SJSA1 (cell line): ENCODE results near the gene PANK2. TPM values are rescaled to one million over a fixed set of nuclear protein-coding genes. Genes with fewer than 3 reads are reported as not detected.
"Not testable (repeated sequence)": the region's sequence is repeated elsewhere in the genome, so short reads cannot be mapped to it uniquely, and the experiment has no call there.

ENCODE experiments used
- DNase-seq, 2 experiments: peaks; one replicate each; pipeline ENCODE4 v3.0.0-alpha.2; 2015 to 2020; ENCODE audit warnings: low spot score in 2 of 2, low read depth in 1 of 2
- H3K27ac ChIP-seq: fragments of 250-450 bp; sonication (Bioruptor Pico); 2 replicates; pipeline ENCODE4 v1.5.1; 2020; ENCODE audit warnings: mild to moderate bottlenecking, moderate library complexity
- H3K27me3 ChIP-seq: fragments of 250-450 bp; sonication (Bioruptor Pico); replicated peaks from 2 replicates; pipeline ENCODE4 v1.5.1; 2020; ENCODE audit warnings: mild to moderate bottlenecking, moderate library complexity
- H3K36me3 ChIP-seq: fragments of 250-450 bp; sonication (Bioruptor Pico); 2 replicates; pipeline ENCODE4 v1.5.1; 2020; ENCODE audit warnings: mild to moderate bottlenecking
- H3K4me1 ChIP-seq: fragments of 250-450 bp; sonication (Bioruptor Pico); replicated peaks from 2 replicates; pipeline ENCODE4 v1.6.1; 2021; ENCODE audit warnings: mild to moderate bottlenecking
- H3K4me3 ChIP-seq: fragments of 250-450 bp; sonication (Bioruptor Pico); 2 replicates; pipeline ENCODE4 v1.5.1; 2020; ENCODE audit warnings: mild to moderate bottlenecking
- H3K9me3 ChIP-seq: fragments of 250-450 bp; sonication (Bioruptor Pico); replicated peaks from 2 replicates; pipeline ENCODE4 v1.5.1; 2020; ENCODE audit warnings: mild to moderate bottlenecking
- total RNA-seq: library from RNA; depleted of rRNA; stranded (reverse); fragments of >200 nt; shearing (Covaris generic); gene quantifications from 2 replicates; pipeline ENCODE4 v1.2.3, GENCODE V29; 2014

Gene PANK2
- total RNA-seq, 1 experiment from 2014 or later, result 70.6 TPM

DNA sequence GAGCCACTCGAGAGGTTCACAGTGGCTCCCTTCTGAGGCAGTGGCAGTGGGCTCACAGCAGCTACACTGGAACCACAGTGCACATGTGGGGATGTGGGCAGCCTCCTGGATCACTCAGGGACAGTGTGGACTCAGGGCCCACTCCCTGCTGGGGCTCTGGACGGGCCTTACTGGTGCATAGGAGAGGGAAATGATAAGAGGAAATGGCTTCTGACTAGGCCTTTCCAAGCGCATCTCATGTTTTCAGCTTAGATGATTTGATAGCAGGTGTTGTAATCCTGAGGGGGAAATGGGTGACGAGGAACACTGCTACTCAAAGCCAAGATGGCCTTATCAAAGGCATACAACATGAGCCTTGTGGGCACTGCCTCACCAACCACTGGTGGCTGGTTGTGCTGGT is 44.0 kb downstream of the PANK2 start:
- Histone ChIP-seq H3K27me3 (no peaks in the 10 kb centered on the region), H3K36me3 (peaks cover 11% of the 10 kb centered on the region), H3K4me3 (no peak overlapping the region), H3K4me1 (peaks cover 8% of the 10 kb centered on the region), H3K9me3 (no peaks in the 10 kb centered on the region), H3K27ac (no peak overlapping the region)
- no peak for DNase-seq

DNA sequence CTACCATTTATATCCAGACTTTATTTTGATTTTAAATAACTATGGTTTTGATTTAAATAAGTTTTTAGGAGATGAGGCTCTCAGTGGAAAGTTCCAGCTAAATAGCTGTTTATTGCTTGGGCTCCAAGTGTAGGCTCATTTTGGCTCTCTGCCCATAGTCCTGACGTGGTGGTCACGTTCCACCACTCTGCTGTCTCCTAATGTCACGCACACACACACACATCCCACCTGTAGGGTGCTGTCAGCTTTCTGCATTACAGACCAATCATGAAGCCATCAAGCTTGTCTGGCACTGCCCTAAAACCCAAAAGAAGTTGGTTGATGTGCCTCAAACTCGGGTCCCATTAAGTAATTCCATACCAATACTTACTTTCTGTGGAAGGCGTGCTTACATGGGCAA is 45.4 kb downstream of the PANK2 start:
- Histone ChIP-seq H3K4me3 (no peak overlapping the region), H3K27ac (no peak overlapping the region), H3K9me3 (no peaks in the 10 kb centered on the region), H3K36me3 (peaks cover 11% of the 10 kb centered on the region), H3K4me1 (peaks cover 8% of the 10 kb centered on the region), H3K27me3 (no peaks in the 10 kb centered on the region)
- no peak for DNase-seq

DNA sequence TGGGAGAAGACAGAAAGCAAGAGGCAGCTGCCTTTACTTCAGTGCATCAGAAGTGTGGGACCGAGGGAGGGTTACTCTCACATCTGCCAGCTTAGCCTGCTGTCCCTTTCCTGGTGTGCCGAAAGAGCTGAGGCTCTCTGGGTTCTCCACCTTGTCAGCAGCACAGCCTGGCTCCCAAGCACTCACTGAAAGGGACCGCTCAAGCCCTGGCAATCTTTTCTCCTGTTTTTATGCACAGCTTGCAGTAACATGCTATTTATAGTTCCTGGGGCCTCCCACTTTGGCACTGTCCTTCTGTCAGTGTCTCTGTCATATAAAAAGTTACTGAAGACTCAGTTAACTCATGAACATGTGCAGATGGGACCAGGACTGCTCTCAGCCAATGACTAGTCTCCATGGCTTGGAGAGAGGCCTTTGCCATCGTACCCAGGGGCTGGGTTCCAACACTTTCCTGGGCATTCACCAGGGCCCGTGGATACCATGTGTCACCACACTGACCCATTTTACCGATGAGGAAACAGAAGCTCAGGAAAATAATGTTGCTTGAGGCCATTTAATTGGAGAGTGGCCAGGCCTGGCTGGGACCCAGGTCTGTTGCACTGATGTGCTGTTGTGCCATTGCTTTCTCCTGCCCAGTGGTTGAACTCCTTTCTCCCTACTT is 46.2 kb downstream of the PANK2 start:
- no peak for DNase-seq
- no peak overlapping the region for H3K4me3 ChIP-seq
- peaks cover 11% of the 10 kb centered on the region for H3K36me3 ChIP-seq
- no peaks in the 10 kb centered on the region for H3K27me3 ChIP-seq
- peaks cover 8% of the 10 kb centered on the region for H3K4me1 ChIP-seq
- no peaks in the 10 kb centered on the region for H3K9me3 ChIP-seq
- H3K27ac ChIP-seq, result no peak overlapping the region

DNA sequence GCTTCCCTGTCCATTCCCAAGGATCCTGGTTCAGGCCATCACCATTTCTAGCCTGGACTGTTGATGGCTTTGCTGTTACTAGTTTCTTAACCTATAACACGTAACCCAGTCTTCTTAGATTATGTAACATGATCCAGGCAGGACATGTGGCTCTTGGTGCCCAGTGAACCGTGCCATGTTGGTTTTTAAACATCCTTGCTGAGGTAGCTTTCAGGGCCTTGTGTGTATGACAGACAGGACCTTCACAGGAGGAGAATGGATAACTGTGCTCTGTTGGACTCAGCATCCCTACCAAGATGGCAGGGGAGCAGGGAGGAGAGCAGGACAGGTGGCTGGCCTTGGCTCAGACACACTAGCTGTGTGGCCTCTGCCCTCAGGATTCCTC is 46.8 kb downstream of the PANK2 start:
- H3K9me3 ChIP-seq, result no peaks in the 10 kb centered on the region
- peaks cover 11% of the 10 kb centered on the region for H3K36me3 ChIP-seq
- DNase-seq, result no peak
- no peak overlapping the region for H3K27ac ChIP-seq
- no peaks in the 10 kb centered on the region for H3K27me3 ChIP-seq
- no peak overlapping the region for H3K4me3 ChIP-seq
- H3K4me1 ChIP-seq, result peaks cover 8% of the 10 kb centered on the region

- H3K27me3 ChIP-seq, result no peaks in the 10 kb centered on the region
- no peak for DNase-seq
- H3K27ac ChIP-seq, result no peak overlapping the region
- H3K9me3 ChIP-seq, result no peaks in the 10 kb centered on the region
- H3K36me3 ChIP-seq, result peaks cover 14% of the 10 kb centered on the region
- H3K4me1 ChIP-seq, result peaks cover 4% of the 10 kb centered on the region
- H3K4me3 ChIP-seq, result no peak overlapping the region
Measured at GRCh38 chr20:3937618-3938017, 48.4 kb downstream of the PANK2 start.

GRCh38 chr20:3940905-3941304 is 51.7 kb downstream of the PANK2 start:
- H3K36me3 ChIP-seq, result peaks cover 6% of the 10 kb centered on the region; the same call in 1 of the 2 replicates
- H3K9me3 ChIP-seq, result no peaks in the 10 kb centered on the region

DNA sequence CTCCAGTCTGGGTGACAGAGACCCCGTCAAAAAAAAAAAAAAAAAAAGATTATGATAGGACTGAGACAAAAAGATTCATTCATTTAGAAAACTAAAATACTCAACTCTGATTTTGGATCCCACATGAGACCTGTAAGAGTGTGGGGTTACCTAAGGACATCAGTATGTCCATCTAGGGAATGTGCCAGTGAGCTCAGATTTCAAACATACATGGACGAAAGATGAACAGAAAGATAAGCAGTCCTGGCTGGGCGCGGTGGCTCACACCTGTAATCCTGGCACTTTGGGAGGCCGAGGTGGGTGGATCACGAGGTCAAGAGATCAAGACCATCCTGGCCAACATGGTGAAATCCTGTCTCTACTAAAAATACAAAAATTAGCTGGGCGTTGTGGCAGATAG is 57.5 kb downstream of the PANK2 start:
- not testable (repeated sequence) for H3K4me3 ChIP-seq, H3K27ac ChIP-seq, H3K9me3 ChIP-seq, DNase-seq, H3K4me1 ChIP-seq, H3K27me3 ChIP-seq, H3K36me3 ChIP-seq

More at GRCh38 chr20:3940905-3941304, 51.7 kb downstream of the PANK2 start:
- H3K4me3 ChIP-seq, result no peak overlapping the region
- H3K4me1 ChIP-seq, result no peaks in the 10 kb centered on the region
- DNase-seq, result no peak
- H3K27ac ChIP-seq, result no peak overlapping the region
- no peaks in the 10 kb centered on the region for H3K27me3 ChIP-seq

- Histone ChIP-seq H3K4me1 (no peaks in the 10 kb centered on the region), H3K27me3 (no peaks in the 10 kb centered on the region), H3K27ac (no peak overlapping the region), H3K9me3 (no peaks in the 10 kb centered on the region), H3K4me3 (no peak overlapping the region), H3K36me3 (no peaks in the 10 kb centered on the region)
- DNase-seq, result no peak
Measured at GRCh38 chr20:3964719-3965118, 75.5 kb downstream of the PANK2 start.

- H3K4me3 ChIP-seq, result no peak overlapping the region
- no peaks in the 10 kb centered on the region for H3K36me3 ChIP-seq
- H3K27me3 ChIP-seq, result no peaks in the 10 kb centered on the region
- H3K9me3 ChIP-seq, result no peaks in the 10 kb centered on the region
- no peaks in the 10 kb centered on the region for H3K4me1 ChIP-seq
- DNase-seq, result no peak
- H3K27ac ChIP-seq, result no peak overlapping the region
Measured at GRCh38 chr20:3966571-3966970, 77.4 kb downstream of the PANK2 start.

- DNase-seq, result no peak
- Histone ChIP-seq H3K4me1 (no peaks in the 10 kb centered on the region), H3K9me3 (no peaks in the 10 kb centered on the region), H3K4me3 (no peak overlapping the region), H3K27me3 (no peaks in the 10 kb centered on the region), H3K36me3 (no peaks in the 10 kb centered on the region), H3K27ac (no peak overlapping the region)
Measured at GRCh38 chr20:3970016-3970415, 80.8 kb downstream of the PANK2 start.

DNA sequence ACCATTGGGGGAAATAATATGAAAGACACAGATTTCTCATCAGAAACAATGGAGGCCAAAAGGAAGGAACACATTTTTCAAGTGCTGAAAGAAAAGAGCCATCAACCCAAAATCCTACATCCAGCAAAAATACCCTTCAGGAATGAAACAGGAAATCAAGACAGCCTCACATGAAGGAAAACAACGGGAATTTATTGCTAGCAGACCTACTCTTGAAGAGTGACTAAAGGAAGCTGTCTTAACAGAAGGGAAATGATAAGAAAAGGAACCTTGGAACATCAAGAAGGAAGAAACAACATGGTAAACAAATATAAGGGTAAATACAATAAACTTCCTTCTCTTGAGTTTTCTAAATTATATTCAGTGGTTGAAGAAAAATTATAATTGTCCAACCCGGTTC is 82.0 kb downstream of the PANK2 start:
- Histone ChIP-seq H3K36me3 (no peaks in the 10 kb centered on the region), H3K27ac (no peak overlapping the region), H3K4me1 (no peaks in the 10 kb centered on the region), H3K4me3 (no peak overlapping the region), H3K27me3 (no peaks in the 10 kb centered on the region), H3K9me3 (no peaks in the 10 kb centered on the region)
- DNase-seq, result no peak

DNA sequence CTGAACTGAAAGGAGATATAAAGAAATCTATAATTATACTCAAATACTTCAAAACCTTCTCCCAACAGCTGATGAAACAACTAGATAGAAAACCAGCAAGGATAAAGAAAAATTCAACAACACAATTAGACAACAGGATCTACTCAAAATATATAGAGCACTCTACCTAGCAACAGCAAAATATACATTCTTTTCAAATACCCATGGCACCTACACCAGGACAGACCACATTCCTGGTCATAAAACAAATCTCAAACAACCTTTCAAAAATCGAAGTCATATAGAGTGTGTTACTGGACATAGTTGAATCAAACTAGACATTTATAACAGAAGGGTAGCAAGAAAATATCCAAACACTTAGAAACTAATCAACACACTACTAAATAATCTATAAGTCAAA is 83.0 kb downstream of the PANK2 start:
- H3K4me1 ChIP-seq, result no peaks in the 10 kb centered on the region
- H3K27ac ChIP-seq, result no peak overlapping the region
- H3K4me3 ChIP-seq, result no peak overlapping the region
- no peak for DNase-seq
- no peaks in the 10 kb centered on the region for H3K36me3 ChIP-seq
- H3K9me3 ChIP-seq, result no peaks in the 10 kb centered on the region
- no peaks in the 10 kb centered on the region for H3K27me3 ChIP-seq

DNA sequence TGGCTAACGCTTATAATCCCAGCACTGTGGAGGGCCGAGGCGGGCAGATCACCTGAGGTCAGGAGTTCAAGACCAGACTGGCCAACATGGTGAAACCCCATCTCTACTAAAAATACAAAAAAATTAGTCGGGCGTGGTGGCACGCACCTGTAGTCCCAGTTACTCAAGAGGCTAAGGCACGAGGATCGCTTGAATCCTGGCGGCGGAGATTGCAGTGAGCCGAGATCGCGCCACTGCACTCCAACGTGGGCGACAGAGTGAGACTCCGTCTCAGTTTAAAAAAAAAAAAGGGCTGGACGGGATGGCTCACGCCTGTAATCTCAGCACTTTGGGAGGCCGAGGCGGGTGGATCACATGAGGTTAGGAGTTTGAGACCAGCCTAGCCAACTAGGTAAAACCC is 83.4 kb downstream of the PANK2 start:
- not testable (repeated sequence) for H3K4me1 ChIP-seq, H3K27me3 ChIP-seq, H3K27ac ChIP-seq, H3K9me3 ChIP-seq, H3K4me3 ChIP-seq, DNase-seq, H3K36me3 ChIP-seq

DNA sequence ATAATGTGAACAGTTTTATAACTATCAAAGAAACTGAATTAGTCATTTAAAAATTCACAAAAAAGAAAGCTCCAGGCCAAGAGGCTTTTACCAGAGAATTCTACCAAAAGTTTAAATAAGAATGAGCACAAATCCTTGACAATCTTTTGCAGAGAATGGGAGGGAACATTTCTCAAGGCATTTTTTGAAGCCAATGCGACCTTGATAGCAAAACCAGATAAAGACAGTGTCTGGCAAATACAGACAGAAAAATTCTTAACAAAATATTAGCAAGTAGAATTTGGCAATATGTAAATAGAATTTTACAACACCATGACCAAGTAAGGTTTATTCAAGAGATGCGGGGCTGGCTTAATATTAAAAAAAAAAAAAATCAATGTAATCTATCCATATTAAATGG is 84.5 kb downstream of the PANK2 start:
- no peaks in the 10 kb centered on the region for H3K4me1 ChIP-seq
- H3K4me3 ChIP-seq, result no peak overlapping the region
- H3K9me3 ChIP-seq, result no peaks in the 10 kb centered on the region
- no peaks in the 10 kb centered on the region for H3K36me3 ChIP-seq
- H3K27me3 ChIP-seq, result no peaks in the 10 kb centered on the region
- DNase-seq, result no peak
- H3K27ac ChIP-seq, result no peak overlapping the region

- no peaks in the 10 kb centered on the region for H3K27me3 ChIP-seq
- no peak for DNase-seq
- no peak overlapping the region for H3K4me3 ChIP-seq
- peaks cover 11% of the 10 kb centered on the region for H3K4me1 ChIP-seq
- no peak overlapping the region for H3K27ac ChIP-seq
- H3K36me3 ChIP-seq, result no peaks in the 10 kb centered on the region
- H3K9me3 ChIP-seq, result no peaks in the 10 kb centered on the region
Measured at GRCh38 chr20:3976511-3976910, 87.3 kb downstream of the PANK2 start.
